Measurements from ENCODE around the gene OR52E1.

The OR52E1 gene

DNA sequence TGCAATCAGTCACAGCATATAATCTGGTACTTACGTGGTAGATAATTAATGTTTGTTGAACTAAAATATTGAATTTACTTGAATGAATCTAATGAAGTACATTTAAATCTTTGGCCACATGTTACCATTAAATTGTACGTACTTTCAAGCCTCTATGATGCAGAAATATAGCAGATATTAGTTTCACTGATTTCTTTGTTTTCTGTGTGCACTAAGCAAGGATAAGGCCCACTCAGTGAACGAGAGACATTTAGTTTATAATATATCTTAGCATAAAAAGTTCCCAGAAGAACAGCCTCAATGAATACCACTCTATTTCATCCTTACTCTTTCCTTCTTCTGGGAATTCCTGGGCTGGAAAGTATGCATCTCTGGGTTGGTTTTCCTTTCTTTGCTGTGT, at the start of gene OR52E1:
OR52E1 (plus strand) TSS at position 301 of the 400 bp plus-strand sequence.
- no peak for DNase-seq

DNA sequence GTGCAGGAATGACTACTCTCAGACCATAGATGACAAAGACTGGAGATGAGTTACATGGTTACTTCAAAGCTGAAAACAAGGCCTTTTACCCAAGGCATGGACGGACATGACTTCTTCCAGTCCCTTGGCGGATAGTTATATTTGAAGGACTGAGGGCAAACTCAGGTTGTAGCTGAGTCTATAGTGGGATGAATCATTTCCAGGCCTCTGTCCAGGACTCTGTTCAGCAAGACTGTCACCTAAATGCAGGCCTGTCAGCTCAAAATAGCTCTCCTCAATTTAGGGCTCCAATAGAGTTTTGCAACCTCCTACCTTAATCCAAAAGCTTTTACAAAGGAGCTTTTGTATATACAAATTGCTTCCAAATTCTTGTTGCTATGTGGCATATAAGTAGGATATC, 47.4 kb upstream of the OR52E1 start:
- no peak for DNase-seq

DNA sequence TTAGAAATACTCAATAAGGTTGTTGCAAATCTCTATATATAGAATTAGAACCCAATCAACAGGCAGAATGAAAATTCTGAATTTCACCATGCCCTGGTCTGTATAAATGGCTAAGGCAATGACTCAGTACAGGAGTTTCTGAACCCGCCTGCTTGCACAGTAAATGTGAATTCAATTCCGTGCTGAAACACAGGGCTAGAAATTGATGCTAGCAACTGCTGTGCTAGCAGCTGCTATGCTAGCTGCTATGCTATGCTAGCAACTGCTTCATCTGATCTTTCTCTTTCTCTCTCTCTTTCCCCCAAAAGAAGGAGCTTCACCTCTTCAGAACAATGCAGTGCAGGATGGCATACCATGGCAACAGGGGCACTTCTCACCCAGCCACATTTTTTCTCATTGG, 32.7 kb upstream of the OR52E1 start:
- no peak for DNase-seq

DNA sequence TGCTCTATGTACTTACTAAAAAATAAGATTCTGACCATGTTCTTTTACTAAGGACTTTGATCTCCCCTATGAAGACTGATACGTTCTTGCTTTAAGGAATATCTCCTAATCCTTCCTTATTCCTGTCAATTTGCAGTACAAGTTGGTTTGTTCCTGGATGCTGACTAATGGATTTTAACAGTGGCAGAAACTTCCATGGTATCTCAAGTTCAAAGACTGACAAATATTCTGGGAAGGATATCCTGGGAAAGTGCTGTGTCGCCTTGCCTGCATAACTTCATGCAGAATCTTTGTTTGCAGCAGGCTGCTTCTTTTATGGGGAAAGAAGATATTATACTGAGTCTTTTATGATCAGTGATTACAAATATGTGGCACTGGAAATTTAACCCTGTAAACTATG, 31.4 kb upstream of the OR52E1 start:
- DNase-seq: no peak

DNA sequence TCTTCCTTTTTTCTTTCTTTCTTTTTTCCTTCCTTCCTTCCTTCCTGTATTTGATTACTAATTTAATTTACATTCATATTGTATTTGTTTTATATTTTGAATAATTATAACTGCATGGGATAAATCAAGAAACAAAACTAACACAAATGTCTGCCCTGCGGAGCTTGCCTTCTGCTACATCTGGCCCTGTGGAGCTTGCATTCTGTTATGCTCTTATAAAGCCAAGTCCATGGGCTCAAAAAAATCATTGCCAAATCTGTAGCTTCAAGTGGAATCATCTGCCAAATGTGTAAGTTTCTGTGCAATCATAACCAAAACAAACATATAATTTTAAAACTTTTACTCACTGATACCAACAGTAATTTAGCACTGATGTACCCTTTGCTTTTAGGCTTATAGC, 31.0 kb upstream of the OR52E1 start:
- DNase-seq: no peak

DNA sequence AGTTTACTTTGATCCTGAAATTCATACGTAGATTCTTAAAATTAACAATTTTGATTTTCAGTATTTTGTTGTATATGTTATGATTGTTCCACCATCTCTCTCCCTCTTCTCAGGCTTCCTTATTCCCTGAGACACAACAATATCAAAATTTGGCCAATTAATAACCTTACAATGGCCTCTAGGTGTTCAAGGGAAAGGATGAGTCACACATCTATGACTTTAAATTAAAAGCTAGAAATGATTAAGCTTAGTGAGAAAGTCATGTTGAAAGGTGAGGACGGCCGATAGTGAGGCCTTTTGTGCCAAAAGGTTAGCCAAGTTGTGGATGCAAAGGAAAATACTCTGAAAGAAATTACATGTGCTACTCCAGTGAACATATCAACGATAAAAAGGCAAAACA, 28.5 kb upstream of the OR52E1 start:
- DNase-seq: no peak

DNA sequence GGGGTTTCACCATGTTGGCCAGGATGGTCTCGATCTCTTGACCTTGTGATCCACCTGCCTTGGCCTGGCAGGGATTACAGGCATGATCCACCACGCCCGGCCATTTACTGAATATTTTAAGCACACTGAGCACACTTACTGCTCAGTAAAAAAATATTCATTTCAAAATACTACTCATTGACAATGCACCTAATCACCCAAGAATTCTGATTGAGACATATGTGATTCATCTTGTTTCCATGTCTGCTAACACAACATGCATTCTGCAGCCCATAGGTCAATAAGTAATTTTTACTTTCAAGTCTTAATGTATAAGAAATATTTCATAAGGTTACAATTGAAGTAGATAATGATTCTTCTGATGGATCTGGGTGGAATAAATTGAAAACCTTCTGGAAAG, 27.3 kb upstream of the OR52E1 start:
- DNase-seq: peak; percentile 6

DNA sequence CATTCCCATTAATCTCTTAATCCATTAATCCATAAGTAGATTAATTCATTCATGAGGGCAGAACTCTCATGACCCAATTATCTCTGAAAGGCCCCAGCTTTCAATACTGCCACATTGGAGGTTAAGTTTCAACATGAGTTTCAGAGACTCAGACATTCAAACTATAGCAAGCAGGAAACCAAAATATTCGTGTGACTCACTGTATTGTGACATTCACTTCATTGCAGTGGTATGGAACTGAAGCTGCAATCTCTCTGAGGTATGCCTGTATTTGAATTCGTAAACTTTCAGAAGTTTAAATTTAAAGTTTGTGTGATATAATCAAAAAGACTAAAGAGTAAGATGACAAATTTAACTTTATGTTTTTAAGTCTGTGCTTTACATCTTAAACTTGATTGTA, 26.0 kb upstream of the OR52E1 start:
- peak; percentile 64 for DNase-seq

DNA sequence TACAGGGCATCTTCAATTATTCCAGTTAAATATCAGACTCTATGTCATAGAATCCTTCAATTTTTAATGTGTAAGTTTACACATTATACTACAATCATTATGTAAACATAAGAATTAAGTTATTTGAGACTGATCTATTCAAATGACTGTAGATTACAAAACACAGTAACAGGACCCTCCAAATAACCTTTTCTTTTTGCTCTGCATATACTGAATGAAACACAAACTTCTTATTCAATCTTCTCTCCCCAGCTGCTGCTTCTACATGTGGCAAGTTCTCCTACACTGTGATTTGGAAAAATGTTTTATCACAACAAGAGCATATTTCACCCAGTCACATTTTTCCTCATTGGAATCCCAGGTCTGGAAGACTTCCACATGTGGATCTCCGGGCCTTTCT, 23.1 kb upstream of the OR52E1 start, which contains the start of gene OR52J3:
OR52J3 (plus strand) TSS at position 301 of the 400 bp plus-strand sequence; CDS start at position 301, 0 bp downstream.
- no peak for DNase-seq

DNA sequence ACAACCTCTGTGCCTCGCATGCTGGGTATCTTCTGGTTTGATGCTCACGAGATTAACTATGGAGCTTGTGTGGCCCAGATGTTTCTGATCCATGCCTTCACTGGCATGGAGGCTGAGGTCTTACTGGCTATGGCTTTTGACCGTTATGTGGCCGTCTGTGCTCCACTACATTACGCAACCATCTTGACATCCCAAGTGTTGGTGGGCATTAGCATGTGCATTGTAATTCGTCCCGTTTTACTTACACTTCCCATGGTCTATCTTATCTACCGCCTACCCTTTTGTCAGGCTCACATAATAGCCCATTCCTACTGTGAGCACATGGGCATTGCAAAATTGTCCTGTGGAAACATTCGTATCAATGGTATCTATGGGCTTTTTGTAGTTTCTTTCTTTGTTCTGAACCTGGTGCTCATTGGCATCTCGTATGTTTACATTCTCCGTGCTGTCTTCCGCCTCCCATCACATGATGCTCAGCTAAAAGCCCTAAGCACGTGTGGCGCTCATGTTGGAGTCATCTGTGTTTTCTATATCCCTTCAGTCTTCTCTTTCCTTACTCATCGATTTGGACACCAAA, 22.5 kb upstream of the OR52E1 start:
- DNase-seq: no peak

DNA sequence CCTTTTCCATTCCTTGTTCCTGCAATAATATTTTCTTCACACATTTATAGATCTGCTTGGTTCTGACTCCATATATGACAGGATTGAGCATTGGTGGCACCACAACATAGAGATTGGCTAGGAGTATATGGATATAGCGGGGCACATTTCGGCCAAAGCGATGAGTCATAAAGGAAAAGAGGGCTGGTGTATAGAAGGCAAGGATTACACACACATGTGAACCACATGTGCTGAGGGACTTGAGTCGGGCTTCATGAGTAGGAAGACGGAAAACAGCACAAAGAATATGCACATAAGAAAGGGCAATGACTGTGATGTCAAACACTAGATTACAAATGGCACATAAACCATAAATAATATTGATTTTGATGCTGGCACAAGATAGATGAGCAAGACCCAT, 10.7 kb upstream of the OR52E1 start:
- DNase-seq: peak; percentile 11

DNA sequence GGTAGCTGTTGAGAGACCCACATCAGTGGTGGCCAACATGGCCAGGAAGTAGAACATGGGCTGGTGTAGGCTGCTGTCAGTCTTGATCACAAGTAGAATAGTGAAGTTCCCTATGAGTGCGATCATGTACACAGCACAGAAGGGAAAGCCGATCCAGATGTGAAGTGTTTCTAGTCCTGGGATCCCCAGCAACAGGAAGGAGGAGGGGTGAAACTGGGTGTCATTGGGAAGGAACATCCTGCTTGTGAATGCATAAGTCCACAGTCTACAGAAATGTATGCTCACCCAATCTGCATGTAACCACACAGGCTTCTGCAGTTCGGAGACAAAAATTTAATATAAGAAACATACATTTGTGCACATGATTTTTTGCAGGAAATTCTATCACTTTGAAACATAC, 10.0 kb upstream of the OR52E1 start, which contains the start of gene OR52E2:
OR52E2 (minus strand) TSS at position 237 of the 400 bp plus-strand sequence; CDS start at position 237, 0 bp downstream.
- no peak for DNase-seq

DNA sequence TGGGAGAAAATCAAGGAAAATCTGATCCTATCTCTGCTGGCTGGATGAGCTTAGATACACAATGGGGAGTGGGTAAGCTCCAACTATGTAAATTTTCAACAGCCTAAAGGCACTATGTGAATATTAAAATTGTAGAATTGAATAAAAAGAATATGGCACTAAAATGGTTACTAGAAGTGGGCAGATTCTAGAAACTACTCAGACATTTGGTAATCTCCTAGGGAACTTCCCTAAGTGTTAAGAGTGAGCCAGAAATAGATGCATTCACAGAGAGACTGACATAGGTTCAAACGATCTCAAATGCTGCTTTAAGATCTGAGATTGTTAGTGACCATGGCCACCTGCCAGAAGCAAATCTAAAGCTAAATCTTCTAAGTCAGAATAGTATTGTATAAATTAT, 4.3 kb upstream of the OR52E1 start:
- no peak for DNase-seq

DNA sequence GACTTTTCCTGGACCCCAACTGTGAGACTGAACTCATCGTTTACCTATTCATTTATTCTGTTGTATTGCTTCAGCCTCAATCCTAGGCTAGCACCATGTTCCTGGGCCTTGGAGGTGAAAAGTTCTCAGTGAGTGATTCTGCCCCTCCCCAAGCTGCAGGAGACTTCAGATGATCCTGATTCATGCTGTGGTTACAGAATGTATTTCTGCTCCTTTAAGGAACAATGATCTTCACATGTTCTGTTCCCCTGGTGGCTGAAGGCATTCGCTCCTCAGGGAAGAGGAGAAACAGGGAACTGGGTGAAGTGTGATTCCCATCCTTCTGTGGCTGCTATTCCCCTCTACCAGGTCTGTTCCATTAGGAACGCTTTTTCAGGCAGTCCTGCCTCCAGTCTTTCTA, 2.4 kb downstream of the OR52E1 start:
- peak; percentile 16 for DNase-seq

DNA sequence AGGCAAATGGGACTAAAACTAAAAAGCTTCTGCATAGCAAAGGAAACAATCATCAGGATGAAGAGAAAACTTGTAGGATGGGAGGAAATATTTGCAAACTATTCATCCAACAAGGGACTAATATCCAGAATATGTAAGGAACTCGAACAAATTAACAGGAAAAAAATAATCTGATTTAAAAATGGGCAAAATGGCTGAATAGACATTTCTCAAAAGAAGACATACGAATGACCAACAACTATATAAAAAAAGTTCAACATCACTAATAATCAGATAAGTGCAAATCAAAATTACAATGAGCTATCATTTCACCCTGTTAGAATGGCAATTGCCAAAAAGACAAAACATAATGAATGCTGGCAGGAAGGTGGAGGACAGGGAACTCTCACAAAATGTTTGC, 12.0 kb downstream of the OR52E1 start:
- DNase-seq: no peak

DNA sequence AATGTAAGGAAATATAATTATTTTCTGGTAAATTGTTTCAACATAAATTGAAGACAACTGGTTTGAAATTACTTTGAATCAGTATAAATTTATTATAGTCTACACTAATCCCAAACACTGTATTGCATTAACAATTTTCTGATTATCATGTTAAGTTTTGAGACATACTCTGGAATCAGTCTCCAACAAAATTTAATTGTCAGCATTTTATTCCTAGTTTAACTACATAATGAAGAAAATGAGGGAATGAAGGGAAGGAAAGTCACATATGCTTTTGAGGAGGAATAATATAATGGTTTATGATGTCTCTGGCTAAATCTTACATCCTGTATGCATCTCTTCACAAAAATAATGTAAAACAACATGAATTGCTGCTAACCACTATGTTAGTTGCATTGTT, 14.2 kb downstream of the OR52E1 start:
- DNase-seq: no peak

DNA sequence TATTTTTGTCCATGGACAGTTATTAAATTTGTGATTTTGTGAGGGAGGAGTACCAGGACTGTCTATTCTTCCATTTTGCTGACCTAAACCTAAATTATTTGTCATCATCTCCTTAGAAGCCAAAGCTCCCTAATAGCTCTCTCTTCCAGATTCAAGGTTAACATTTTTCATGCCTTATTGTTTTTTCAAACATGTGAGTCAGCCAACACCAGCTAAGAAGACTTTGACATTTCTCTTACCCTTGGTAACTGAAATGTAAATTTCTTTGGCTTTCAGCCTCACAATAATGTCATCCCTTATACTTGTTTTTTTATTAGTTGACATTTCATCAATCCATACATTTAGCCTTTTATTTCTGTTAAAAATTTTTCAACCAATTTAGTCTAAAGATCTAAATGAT, 19.2 kb downstream of the OR52E1 start:
- no peak for DNase-seq

DNA sequence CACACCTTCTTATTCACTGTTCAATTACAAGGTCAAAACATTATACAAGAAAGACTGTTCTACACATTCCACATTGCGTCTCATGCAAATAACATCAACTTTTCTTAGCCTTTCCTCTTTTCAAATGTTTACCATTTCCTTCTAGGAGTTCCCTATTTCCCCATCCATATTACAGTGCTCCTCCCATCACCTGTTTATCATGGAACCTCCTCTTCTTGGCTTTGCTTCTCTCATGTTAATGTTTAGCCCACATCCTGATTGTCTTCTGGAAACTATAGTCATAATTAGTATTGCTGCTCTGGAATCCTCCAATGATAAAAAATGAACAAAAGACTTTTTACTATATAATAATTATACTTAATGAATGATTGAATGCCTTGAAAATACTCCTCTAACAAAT, 21.3 kb downstream of the OR52E1 start:
- no peak for DNase-seq

DNA sequence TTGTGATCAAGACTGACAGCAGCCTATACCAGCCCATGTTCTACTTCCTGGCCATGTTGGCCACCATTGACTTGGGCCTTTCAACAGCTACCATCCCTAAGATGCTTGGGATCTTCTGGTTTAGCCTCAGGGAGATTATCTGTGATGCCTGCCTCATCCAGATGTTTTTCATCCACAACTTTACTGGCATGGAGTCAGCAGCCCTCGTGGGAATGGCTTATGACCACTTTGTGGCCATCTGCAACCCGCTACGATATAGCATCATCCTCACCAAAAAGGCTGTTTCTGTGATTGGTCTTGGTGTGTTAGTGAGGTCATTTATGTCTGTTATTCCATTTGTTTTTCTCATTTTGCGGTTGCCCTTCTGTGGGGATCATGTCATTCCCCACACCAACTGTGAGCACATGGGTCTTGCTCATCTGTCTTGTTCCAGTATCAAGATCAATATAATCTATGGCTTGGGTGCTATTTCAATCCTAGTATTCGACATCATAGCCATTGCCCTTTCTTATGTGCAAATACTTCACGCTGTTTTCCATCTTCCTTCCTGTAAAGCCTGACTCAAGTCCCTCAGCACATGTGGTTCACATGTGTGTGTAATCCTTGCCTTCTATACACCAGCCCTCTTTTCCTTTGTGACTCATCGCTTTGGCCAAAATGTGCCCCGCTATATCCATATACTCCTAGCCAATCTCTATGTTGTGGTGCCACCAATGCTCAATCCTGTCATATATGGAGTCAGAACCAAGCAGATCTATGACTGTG, 23.6 kb downstream of the OR52E1 start:
- peak; percentile 31 for DNase-seq

DNA sequence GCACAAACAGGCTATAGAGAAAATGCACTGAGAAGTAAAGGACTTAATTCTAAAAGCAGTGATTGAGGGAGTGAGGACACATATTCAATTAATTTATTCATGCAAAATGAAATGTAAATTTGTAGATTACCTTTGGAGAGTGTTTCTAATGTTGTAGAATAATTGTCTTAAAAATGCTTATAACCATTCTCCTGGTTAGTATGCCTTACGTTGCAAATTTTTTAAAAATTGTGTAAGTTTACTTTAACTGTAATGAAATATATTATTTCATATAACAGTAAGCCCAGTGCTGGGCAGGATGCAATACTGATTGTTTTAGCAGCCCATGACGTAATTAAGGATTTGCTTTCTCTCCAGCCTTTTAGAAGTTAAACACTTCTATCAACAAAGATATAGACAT, 26.6 kb downstream of the OR52E1 start:
- no peak for DNase-seq

DNA sequence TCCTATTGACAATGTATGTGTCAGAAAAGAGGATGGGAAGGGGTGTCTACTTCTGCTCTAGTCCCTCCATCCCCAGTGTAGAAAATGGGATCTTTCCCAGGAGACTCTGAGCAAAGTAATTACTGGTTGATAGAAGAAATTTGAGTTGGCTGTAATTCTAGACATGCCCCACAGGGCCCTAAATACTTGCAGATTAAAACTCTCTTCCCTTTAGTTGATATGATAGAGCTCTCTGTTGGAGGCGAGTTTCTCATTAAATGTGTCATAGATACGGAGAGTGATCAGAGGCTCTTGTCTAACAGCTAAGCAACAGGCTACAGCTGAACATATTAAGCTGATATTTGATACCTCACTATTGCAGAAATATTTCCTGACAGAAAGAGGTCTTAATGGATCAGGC, 32.9 kb downstream of the OR52E1 start:
- DNase-seq: no peak

DNA sequence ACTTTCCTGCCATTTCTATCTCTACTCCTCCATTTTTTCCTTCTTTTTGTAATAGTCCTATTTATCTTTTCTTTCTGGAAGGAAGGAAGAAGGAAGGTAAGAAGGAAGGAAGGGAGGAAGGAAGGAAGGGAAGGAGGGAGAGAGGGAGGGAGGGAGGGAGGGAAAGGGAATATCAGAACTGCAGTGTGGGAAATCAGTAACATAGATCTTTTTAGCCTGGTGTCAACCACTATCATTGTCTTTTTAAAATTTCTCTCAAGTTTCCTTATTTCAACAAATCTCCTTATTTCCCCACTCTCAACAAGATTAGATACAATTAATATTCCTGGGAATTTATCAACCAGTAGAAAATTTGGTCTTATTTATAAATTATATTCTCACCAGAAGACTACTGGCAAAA, 33.7 kb downstream of the OR52E1 start:
- no peak for DNase-seq

DNA sequence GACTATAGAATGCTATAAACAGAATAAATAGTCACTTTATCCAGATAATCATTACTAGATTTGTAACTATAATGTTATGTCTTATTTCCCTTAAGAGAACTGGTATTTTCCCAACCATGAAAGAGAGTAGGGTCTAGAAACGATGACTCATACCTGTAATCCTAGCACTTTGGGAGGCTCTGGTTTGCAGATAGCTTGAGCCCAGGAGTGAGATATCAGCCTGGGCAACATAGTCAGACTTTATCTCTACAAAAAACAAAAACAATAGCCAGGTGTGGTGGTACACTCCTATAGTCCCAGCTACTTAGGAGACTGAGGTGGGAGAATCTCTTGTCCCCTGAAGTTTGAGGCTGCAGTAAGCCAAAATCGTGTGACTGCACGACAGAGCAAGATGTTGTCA, 37.9 kb downstream of the OR52E1 start:
- no peak for DNase-seq

DNA sequence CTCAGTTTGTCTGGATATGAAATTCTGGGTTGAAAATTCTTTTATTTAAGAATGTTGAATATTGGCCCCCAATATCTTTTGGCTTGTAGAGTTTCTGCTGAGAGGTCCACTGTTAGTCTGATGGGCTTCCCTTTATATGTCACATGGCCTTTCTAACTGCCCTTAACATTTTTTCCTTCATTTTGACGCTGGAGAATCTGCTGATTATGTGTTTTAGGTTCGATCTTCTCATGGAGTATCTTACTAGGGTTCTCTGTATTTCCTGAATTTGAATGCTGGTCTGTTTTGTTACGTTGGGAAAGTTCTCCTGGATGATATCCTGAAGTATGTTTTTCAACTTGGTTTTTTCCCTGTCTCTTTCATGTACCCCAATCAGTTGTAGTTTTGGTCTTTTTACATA, 46.0 kb downstream of the OR52E1 start:
- no peak for DNase-seq

DNA sequence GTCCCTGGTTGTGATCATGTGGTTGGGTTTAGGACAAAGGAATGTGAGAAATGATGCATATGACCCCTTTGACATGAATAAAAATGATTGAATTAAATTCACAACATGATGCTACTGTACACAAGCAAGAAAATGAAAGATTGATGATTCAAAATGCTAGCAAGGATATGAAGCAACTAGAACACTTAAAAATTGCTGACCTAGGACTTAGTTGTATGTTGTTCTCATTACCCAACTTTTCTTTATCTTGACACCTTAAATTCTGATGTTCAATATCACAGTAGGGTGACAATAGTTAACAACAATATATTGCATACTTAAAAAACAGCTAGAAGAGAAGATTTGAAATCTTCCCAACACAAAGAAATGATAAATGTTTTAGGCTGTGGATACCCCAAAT, 48.2 kb downstream of the OR52E1 start:
- no peak for DNase-seq

Measured in fibroblast of skin of right biceps (primary cell).